PFSK-1 (cell line): ENCODE data around the gene UST.
A peak's percentile ranks its signal among the peaks of the same experiment; 100 is the strongest.

Experiments
- FOXP2 ChIP-seq: optimal IDR thresholded peaks from 2 replicates; pipeline ENCODE3; 2011; ENCODE audit warnings: borderline replicate concordance, control low read depth, inconsistent platforms; ENCODE audit not compliant: insufficient read depth; ENCODE audit errors: extremely low read length, extremely low read depth
- POLR2AphosphoS5 ChIP-seq: IDR thresholded peaks from 2 replicates; pipeline ENCODE4 v1.6.1; 2012; ENCODE audit warnings: low read depth, mild to moderate bottlenecking, control low read depth, low read length, moderate library complexity
- REST ChIP-seq, 2 experiments: IDR thresholded peaks; 2 replicates each; pipeline versions ENCODE4 v1.6.1 to v1.8.0; 2011 to 2012; ENCODE audit warnings: low read depth in 2 of 2, low read length in 2 of 2, control low read depth in 1 of 2, inconsistent platforms in 1 of 2, mild to moderate bottlenecking in 1 of 2, moderate library complexity in 1 of 2; ENCODE audit not compliant: insufficient read depth in 1 of 2
- SIN3A ChIP-seq: IDR thresholded peaks from 2 replicates; pipeline ENCODE4 v1.6.1; 2012; ENCODE audit warnings: mild to moderate bottlenecking, low read length, moderate library complexity, borderline replicate concordance; ENCODE audit not compliant: insufficient read depth
- TAF1 ChIP-seq: IDR thresholded peaks from 2 replicates; pipeline ENCODE4 v1.6.1; 2012; ENCODE audit warnings: low read length, control low read depth, borderline replicate concordance; ENCODE audit not compliant: insufficient read depth

UST gene

GRCh38 chr6:148848915-148849314 is 102.1 kb downstream of the UST start:
- TF ChIP-seq POLR2AphosphoS5 (no peak), TAF1 (no peak), SIN3A (no peak), FOXP2 (no peak), REST (IDR thresholded peaks at IDR 0.05; ENCODE audit: insufficient read depth in 1 of 2, low read depth in 2 of 2, low read length in 2 of 2) (no peak)

- no peak for TF ChIP-seq REST (IDR thresholded peaks at IDR 0.05; ENCODE audit: insufficient read depth in 1 of 2, low read depth in 2 of 2, low read length in 2 of 2)
- no peak for TF ChIP-seq POLR2AphosphoS5
- TF ChIP-seq TAF1, result no peak
- no peak for TF ChIP-seq SIN3A
- TF ChIP-seq FOXP2, result no peak
These were observed 104.1 kb downstream of the UST start for GRCh38 chr6:148850964-148851363.

- no peak for TF ChIP-seq TAF1
- TF ChIP-seq POLR2AphosphoS5, result no peak
- TF ChIP-seq FOXP2, result no peak
These were observed 105.1 kb downstream of the UST start for GRCh38 chr6:148851683-148852556.

- TF ChIP-seq POLR2AphosphoS5 (no peak), SIN3A (no peak), REST (IDR thresholded peaks at IDR 0.05; ENCODE audit: insufficient read depth in 1 of 2, low read depth in 2 of 2, low read length in 2 of 2) (peak in 1 of 2 experiments; percentile 22; a peak in 1 of 4 replicates), TAF1 (no peak), FOXP2 (no peak)
These were observed 105.9 kb downstream of the UST start for GRCh38 chr6:148852688-148853087.

- TF ChIP-seq SIN3A (no peak), TAF1 (no peak), REST (IDR thresholded peaks at IDR 0.05; ENCODE audit: insufficient read depth in 1 of 2, low read depth in 2 of 2, low read length in 2 of 2) (no peak), POLR2AphosphoS5 (no peak), FOXP2 (no peak)
These were observed 107.3 kb downstream of the UST start for GRCh38 chr6:148854096-148854495.
